Measurements from ENCODE around the gene ZBP1. TPM values are rescaled to one million over a fixed set of nuclear protein-coding genes. Genes with fewer than 3 reads are reported as not detected.

Gene ZBP1
- total and polyA plus RNA-seq, 10 of the 15 experiments (the other 5 are each of a cell fraction or from before 2014, with no cell fraction given) = 0.93 to 10.6 (median 4.8) TPM

DNA sequence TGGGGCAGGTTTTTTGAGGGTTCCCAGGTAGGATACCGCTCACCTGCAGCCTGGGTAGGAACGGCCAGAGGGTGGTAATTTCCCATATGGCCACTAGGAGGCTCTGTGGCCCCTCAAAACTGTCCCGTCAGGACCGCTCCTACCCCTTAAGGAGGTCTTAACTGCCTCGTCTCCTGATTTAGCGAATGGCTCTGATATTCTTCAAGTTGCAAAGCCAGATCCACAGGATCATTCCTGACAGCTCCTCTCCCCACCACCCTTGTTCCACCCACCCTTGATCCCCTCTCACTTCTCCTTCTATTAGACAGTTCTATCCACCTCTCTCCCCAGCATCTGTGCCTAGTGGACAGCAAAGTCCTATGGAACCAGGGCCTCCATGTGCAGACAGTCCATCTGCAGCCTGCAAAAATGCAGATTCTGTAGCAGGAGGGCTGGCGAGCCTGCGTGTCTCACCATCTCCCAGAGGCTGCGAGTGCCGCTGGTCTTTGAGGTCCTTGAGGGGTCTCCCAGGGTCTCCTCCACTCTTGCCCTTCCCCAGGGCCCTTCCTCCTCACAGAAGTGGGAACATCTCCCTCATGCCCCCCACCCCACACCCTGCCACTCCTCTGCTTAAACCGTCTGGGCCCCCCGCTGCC is 34.3 kb upstream of the ZBP1 start (continued):
- TF ChIP-seq JUNB (IDR thresholded peaks at IDR 0.05) (no peak), BCL11A (IDR thresholded peaks at IDR 0.05; ENCODE audit: low read depth, low read length) (no peak), SMAD1 (IDR thresholded peaks at IDR 0.05; ENCODE audit: low read depth, partially characterized antibody) (no peak), BACH1 (IDR thresholded peaks at IDR 0.05; ENCODE audit: borderline replicate concordance) (no peak), SMC3 (IDR thresholded peaks at IDR 0.05; ENCODE audit: borderline replicate concordance, low read length) (peak; percentile 95), POLR2A (IDR thresholded peaks at IDR 0.05; ENCODE audit: low read depth, low read length) (no peak)
- TF ChIP-seq, protein P1, sequence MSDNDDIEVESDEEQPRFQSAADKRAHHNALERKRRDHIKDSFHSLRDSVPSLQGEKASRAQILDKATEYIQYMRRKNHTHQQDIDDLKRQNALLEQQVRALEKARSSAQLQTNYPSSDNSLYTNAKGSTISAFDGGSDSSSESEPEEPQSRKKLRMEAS (IDR thresholded peaks at IDR 0.05; ENCODE audit: low read depth, low read length) = no peak
- TF ChIP-seq, protein P2, sequence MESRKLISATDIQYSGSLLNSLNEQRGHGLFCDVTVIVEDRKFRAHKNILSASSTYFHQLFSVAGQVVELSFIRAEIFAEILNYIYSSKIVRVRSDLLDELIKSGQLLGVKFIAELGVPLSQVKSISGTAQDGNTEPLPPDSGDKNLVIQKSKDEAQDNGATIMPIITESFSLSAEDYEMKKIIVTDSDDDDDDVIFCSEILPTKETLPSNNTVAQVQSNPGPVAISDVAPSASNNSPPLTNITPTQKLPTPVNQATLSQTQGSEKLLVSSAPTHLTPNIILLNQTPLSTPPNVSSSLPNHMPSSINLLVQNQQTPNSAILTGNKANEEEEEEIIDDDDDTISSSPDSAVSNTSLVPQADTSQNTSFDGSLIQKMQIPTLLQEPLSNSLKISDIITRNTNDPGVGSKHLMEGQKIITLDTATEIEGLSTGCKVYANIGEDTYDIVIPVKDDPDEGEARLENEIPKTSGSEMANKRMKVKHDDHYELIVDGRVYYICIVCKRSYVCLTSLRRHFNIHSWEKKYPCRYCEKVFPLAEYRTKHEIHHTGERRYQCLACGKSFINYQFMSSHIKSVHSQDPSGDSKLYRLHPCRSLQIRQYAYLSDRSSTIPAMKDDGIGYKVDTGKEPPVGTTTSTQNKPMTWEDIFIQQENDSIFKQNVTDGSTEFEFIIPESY (IDR thresholded peaks at IDR 0.05) = no peak

DNA sequence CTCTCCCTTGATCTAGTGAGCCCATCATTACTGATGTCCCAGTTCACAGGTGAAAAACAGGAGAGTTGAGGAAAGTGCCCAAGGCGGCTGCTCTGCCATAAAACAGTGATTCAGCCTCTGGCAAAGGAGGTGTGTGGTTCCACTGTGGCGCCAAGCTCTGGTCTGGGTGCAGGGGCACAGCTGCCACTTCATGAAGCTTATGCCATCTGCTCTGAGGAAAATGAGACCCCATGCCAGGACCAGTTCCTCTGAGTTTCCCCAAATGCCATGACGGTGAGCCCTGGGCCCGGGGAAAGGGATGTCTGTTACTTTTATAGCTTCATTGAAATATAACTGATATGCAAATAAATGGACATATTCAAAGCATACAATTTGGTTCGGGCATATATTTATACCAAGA is 33.7 kb upstream of the ZBP1 start:
- Histone ChIP-seq H3K4me2 (ENCODE audit: control insufficient read depth, insufficient read depth) (no peak overlapping the region), H3K79me2 (ENCODE audit: control insufficient read depth, insufficient read depth, low read length) (no peaks in the 10 kb centered on the region), H3K9me3 (replicated peaks; ENCODE audit: control insufficient read depth, insufficient read depth, low read length) (no peaks in the 10 kb centered on the region), H3K4me3 (no peak overlapping the region), H3K27ac (ENCODE audit: control insufficient read depth, insufficient read depth) (no peak overlapping the region), H3K27me3 (replicated peaks in 1 of 2; ENCODE audit: control insufficient read depth in 2 of 2, insufficient read depth in 2 of 2, low read length in 1 of 2) (no peaks in the 10 kb centered on the region), H2AFZ (ENCODE audit: control insufficient read depth, low read depth, low read length) (no peak overlapping the region), H3K9ac (ENCODE audit: control insufficient read depth, insufficient read depth, low read length) (no peak overlapping the region), H3K36me3 (ENCODE audit: control insufficient read depth in 2 of 2, insufficient read depth in 2 of 2, low read length in 1 of 2) (no peaks in the 10 kb centered on the region), H3K4me1 (ENCODE audit: control insufficient read depth, insufficient read depth, low read length) (no peaks in the 10 kb centered on the region), H4K20me1 (ENCODE audit: control insufficient read depth, insufficient read depth) (no peaks in the 10 kb centered on the region)
- POLR2A ChIA-PET = no interaction called here
- BruUV-seq (replicated peaks) = no TSS peak
- RAD21 ChIA-PET (ENCODE audit: unreplicated experiment) = interaction anchor here (0.6 to 2.4 kb wide), 10 partner anchors 16 to 528 kb away, joined by 3 to 21 read pairs (median 6); partner anchors contain the start of gene ZBP1
- TF ChIP-seq, protein P3, sequence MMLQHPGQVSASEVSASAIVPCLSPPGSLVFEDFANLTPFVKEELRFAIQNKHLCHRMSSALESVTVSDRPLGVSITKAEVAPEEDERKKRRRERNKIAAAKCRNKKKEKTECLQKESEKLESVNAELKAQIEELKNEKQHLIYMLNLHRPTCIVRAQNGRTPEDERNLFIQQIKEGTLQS (IDR thresholded peaks at IDR 0.05; ENCODE audit: borderline replicate concordance, extremely low read depth, low read depth, low read length) = no peak
- TF ChIP-seq EGR1 (IDR thresholded peaks at IDR 0.05; ENCODE audit: borderline replicate concordance in 1 of 2, low read depth in 2 of 2, low read length in 2 of 2) (no peak), PAX5 (IDR thresholded peaks at IDR 0.05; ENCODE audit: borderline replicate concordance, low read depth, low read length) (no peak), TARDBP (IDR thresholded peaks at IDR 0.05; ENCODE audit: borderline replicate concordance) (no peak), HDGF (IDR thresholded peaks at IDR 0.05) (no peak), MEF2A (IDR thresholded peaks at IDR 0.05; ENCODE audit: insufficient read depth, low read depth, low read length) (no peak), RAD21 (IDR thresholded peaks at IDR 0.05; ENCODE audit: insufficient read depth, low read depth, low read length) (no peak), ZZZ3 (IDR thresholded peaks at IDR 0.05; ENCODE audit: control insufficient read depth, insufficient read length, low read depth) (no peak)
- TF ChIP-seq, protein P4, sequence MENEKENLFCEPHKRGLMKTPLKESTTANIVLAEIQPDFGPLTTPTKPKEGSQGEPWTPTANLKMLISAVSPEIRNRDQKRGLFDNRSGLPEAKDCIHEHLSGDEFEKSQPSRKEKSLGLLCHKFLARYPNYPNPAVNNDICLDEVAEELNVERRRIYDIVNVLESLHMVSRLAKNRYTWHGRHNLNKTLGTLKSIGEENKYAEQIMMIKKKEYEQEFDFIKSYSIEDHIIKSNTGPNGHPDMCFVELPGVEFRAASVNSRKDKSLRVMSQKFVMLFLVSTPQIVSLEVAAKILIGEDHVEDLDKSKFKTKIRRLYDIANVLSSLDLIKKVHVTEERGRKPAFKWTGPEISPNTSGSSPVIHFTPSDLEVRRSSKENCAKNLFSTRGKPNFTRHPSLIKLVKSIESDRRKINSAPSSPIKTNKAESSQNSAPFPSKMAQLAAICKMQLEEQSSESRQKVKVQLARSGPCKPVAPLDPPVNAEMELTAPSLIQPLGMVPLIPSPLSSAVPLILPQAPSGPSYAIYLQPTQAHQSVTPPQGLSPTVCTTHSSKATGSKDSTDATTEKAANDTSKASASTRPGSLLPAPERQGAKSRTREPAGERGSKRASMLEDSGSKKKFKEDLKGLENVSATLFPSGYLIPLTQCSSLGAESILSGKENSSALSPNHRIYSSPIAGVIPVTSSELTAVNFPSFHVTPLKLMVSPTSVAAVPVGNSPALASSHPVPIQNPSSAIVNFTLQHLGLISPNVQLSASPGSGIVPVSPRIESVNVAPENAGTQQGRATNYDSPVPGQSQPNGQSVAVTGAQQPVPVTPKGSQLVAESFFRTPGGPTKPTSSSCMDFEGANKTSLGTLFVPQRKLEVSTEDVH (IDR thresholded peaks at IDR 0.05; ENCODE audit: low read depth, partially characterized antibody) = no peak
- intact Hi-C loops (cut with micrococcal nuclease; ENCODE audit: unreplicated experiment) = loop anchor here (1.0 to 2.0 kb wide), 4 partner anchors 27 to 525 kb away; no protein-coding TSS in a partner anchor
- CTCF ChIA-PET = interaction anchor here (0.6 to 4.7 kb wide), 24 partner anchors 9 to 557 kb away, joined by 3 to 48 read pairs (median 4); partner anchors contain the start of gene ZBP1
- 21% methylated on average over 5 of the region's 5 CpGs for WGBS (ENCODE audit: insufficient coverage, insufficient replicate concordance, low lambda C conversion rate, missing lambda C conversion rate)
- SMC1A ChIA-PET (ENCODE audit: uncharacterized antibody, unreplicated experiment) = interaction anchor here (0.6 to 1.5 kb wide), 12 partner anchors 26 to 556 kb away, joined by 3 to 11 read pairs (median 3); no protein-coding TSS in a partner anchor
- DNase-seq (ENCODE audit: low read depth, low spot score) = no peak
- ATAC-seq = no peak
- in situ Hi-C loops (cut with MboI) = no loop called here
- no peak for FAIRE-seq
